Measurements from ENCODE around the gene ATG2B. TPM values are rescaled to one million over a fixed set of nuclear protein-coding genes. Genes with fewer than 3 reads are reported as not detected.

ATG2B gene
- total and polyA plus RNA-seq, 9 of the 15 experiments (the other 6 are each of a cell fraction or from before 2014, with no cell fraction given) = 0.83 to 12.9 (median 8.7) TPM

- TF ChIP-seq RAD21 (CRISPR knock-in tag; conservative IDR thresholded peaks at IDR 0.05 in 1 of 2, IDR thresholded peaks at IDR 0.05 in 1 of 2) (no peak), ELK1 (CRISPR knock-in tag; IDR thresholded peaks at IDR 0.05) (no peak), IRF2 (CRISPR knock-in tag; IDR thresholded peaks at IDR 0.05) (no peak), RAD51 (IDR thresholded peaks at IDR 0.05; ENCODE audit: borderline replicate concordance, low read depth) (peak; percentile 56; the same call in 1 of the 2 replicates), ZNF384 (IDR thresholded peaks at IDR 0.05; ENCODE audit: low read depth, low read length) (peak; percentile 68), POLR2AphosphoS5 (IDR thresholded peaks at IDR 0.05; ENCODE audit: control insufficient read depth, insufficient read depth, low read depth, low read length) (no peak), NR4A1 (CRISPR knock-in tag; IDR thresholded peaks at IDR 0.05) (no peak), NR4A1 (tag; IDR thresholded peaks at IDR 0.05) (no peak), MAFK (IDR thresholded peaks at IDR 0.05; ENCODE audit: low read length) (peak; percentile 44; the same call in 1 of the 2 replicates), GABPB1 (CRISPR knock-in tag; IDR thresholded peaks at IDR 0.05) (no peak), RHOXF2B (CRISPR knock-in tag; conservative IDR thresholded peaks at IDR 0.05) (no peak), THAP7 (CRISPR knock-in tag; IDR thresholded peaks at IDR 0.05) (no peak), ZEB2 (IDR thresholded peaks at IDR 0.05) (no peak), MAFG (tag; conservative IDR thresholded peaks at IDR 0.05) (peak; percentile 48), NFE2L1 (tag; IDR thresholded peaks at IDR 0.05; ENCODE audit: borderline replicate concordance, low read depth) (no peak), ZNF24 (IDR thresholded peaks at IDR 0.05) (no peak), TCFL5 (CRISPR knock-in tag; conservative IDR thresholded peaks at IDR 0.05) (no peak), ZNF431 (CRISPR knock-in tag; IDR thresholded peaks at IDR 0.05) (no peak), SMARCA4 (IDR thresholded peaks at IDR 0.05) (0 out of 2 replicates have a peak, but pooled peaks have one; percentile 34), ZNF175 (CRISPR knock-in tag; IDR thresholded peaks at IDR 0.05; ENCODE audit: low read depth) (no peak), CBFA2T2 (conservative IDR thresholded peaks at IDR 0.05) (no peak), TCF15 (CRISPR knock-in tag; IDR thresholded peaks at IDR 0.05) (no peak)
Measured at GRCh38 chr14:96405677-96406076, 42.5 kb upstream of the ATG2B start (continued).
